Trophoblast cell (in vitro differentiated cells and primary cell): ENCODE measurements around the gene PHF5A.

ENCODE experiments used
- DNase-seq, 2 donors: peaks; one replicate each; pipeline ENCODE4 v3.0.0-alpha.2; 2016
- H2AFZ ChIP-seq: 2 replicates; pipeline ENCODE4 v1.6.1; 2013; ENCODE audit warnings: low read length, moderate library complexity, mild to moderate bottlenecking; ENCODE audit not compliant: insufficient read depth, poor library complexity
- H2AK5ac ChIP-seq: 2 replicates; pipeline ENCODE4 v1.6.1; 2013; ENCODE audit warnings: mild to moderate bottlenecking, low read length
- H2BK120ac ChIP-seq: 2 replicates; pipeline ENCODE4 v1.6.1; 2013; ENCODE audit warnings: low read length, mild to moderate bottlenecking, moderate library complexity; ENCODE audit not compliant: insufficient read depth, poor library complexity
- H2BK12ac ChIP-seq: 2 replicates; pipeline ENCODE4 v1.6.1; 2013; ENCODE audit warnings: mild to moderate bottlenecking, low read length, moderate library complexity
- H2BK5ac ChIP-seq: 2 replicates; pipeline ENCODE4 v1.6.1; 2013; ENCODE audit warnings: low read length, low read depth, moderate library complexity, mild to moderate bottlenecking; ENCODE audit not compliant: poor library complexity
- H3K14ac ChIP-seq: 2 replicates; pipeline ENCODE4 v1.6.1; 2013; ENCODE audit warnings: mild to moderate bottlenecking, low read length
- H3K18ac ChIP-seq: 2 replicates; pipeline ENCODE4 v1.6.1; 2013; ENCODE audit warnings: mild to moderate bottlenecking, low read length
- H3K23ac ChIP-seq: 2 replicates; pipeline ENCODE4 v1.6.1; 2013; ENCODE audit warnings: low read length
- H3K27ac ChIP-seq: 2 replicates; pipeline ENCODE4 v1.5.1; 2013; ENCODE audit warnings: low read depth, mild to moderate bottlenecking, inconsistent platforms, low read length, moderate library complexity
- H3K27me3 ChIP-seq: 2 replicates; pipeline ENCODE4 v1.6.1; 2013; ENCODE audit warnings: inconsistent platforms, mild to moderate bottlenecking, low read length, moderate library complexity; ENCODE audit not compliant: insufficient read depth
- H3K36me3 ChIP-seq, 2 experiments: 1 replicate in 1 of 2; 2 replicates in 1 of 2; pipeline ENCODE4 v1.6.1; 2013; ENCODE audit warnings: low read length in 2 of 2, mild to moderate bottlenecking in 2 of 2, moderate library complexity in 1 of 2; ENCODE audit not compliant: insufficient read depth in 2 of 2, control insufficient read depth in 1 of 2
- H3K4ac ChIP-seq: 2 replicates; pipeline ENCODE4 v1.6.1; 2013; ENCODE audit warnings: low read depth, mild to moderate bottlenecking, low read length, moderate library complexity
- H3K4me1 ChIP-seq, 2 experiments: 1 replicate in 1 of 2; 2 replicates in 1 of 2; pipeline ENCODE4 v1.6.1; 2013; ENCODE audit warnings: low read length in 2 of 2, mild to moderate bottlenecking in 2 of 2, moderate library complexity in 1 of 2; ENCODE audit not compliant: insufficient read depth in 2 of 2, control insufficient read depth in 1 of 2
- H3K4me2 ChIP-seq: 2 replicates; pipeline ENCODE4 v1.6.1; 2013; ENCODE audit warnings: inconsistent platforms, mild to moderate bottlenecking, low read length, moderate library complexity
- H3K4me3 ChIP-seq: 2 replicates; pipeline ENCODE4 v1.5.1; 2013; ENCODE audit warnings: mild to moderate bottlenecking, low read depth, low read length, inconsistent platforms
- H3K79me1 ChIP-seq: one replicate; pipeline ENCODE4 v1.6.1; 2013; ENCODE audit warnings: low read length
- H3K79me2 ChIP-seq: 2 replicates; pipeline ENCODE4 v1.6.1; 2013; ENCODE audit warnings: low read length, mild to moderate bottlenecking; ENCODE audit not compliant: control insufficient read depth, insufficient read depth, poor library complexity
- H3K9ac ChIP-seq: 2 replicates; pipeline ENCODE4 v1.6.1; 2013; ENCODE audit warnings: mild to moderate bottlenecking, low read length
- H3K9me3 ChIP-seq: 2 replicates; pipeline ENCODE4 v1.6.1; 2013; ENCODE audit warnings: low read depth, mild to moderate bottlenecking, control low read depth, inconsistent platforms, low read length; ENCODE audit not compliant: insufficient read depth
- H4K12ac ChIP-seq: 2 replicates; pipeline ENCODE4 v1.6.1; 2013; ENCODE audit warnings: low read depth, mild to moderate bottlenecking, low read length, moderate library complexity
- H4K8ac ChIP-seq: 2 replicates; pipeline ENCODE4 v1.6.1; 2013; ENCODE audit warnings: low read depth, mild to moderate bottlenecking, low read length, moderate library complexity
- H4K91ac ChIP-seq: one replicate; pipeline ENCODE4 v1.6.1; 2013; ENCODE audit warnings: low read depth, mild to moderate bottlenecking, low read length, moderate library complexity
- WGBS: extraction: QIAGEN DNeasy Blood & Tissue Kit; methylation state at CpG from one replicate; pipeline ENCODE4 v1.1.7; 2013; ENCODE audit warnings: missing lambda C conversion rate; ENCODE audit not compliant: insufficient read length, insufficient coverage; ENCODE audit errors: extremely low coverage; 5-methylcytosine and 5-hydroxymethylcytosine counted together

Gene PHF5A

DNA sequence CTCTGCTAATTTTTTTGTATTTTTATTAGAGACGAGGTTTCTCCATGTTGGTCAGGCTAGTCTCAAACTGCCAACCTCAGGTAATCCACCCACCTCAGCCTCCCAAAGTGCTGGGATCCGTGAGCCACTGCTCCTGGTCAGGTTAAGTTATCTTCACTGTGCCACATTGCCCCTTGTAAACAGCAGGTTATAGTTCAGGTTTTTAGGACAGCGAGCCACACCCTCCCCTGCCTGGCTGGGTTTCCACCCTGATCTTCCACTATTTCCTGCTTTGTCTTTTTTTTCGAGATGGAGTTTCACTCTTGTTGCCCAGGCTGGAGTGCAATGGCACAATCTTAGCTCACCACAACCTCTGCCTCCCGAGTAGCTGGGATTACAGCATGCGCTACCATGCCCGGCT lies 16.5 kb upstream of the PHF5A start:
- H3K4me1 ChIP-seq, result peaks cover 0 to 3% of the 10 kb centered on the region in 2 experiments
- WGBS, result no CpG with 5 or more reads among the region's 7 CpGs

DNA sequence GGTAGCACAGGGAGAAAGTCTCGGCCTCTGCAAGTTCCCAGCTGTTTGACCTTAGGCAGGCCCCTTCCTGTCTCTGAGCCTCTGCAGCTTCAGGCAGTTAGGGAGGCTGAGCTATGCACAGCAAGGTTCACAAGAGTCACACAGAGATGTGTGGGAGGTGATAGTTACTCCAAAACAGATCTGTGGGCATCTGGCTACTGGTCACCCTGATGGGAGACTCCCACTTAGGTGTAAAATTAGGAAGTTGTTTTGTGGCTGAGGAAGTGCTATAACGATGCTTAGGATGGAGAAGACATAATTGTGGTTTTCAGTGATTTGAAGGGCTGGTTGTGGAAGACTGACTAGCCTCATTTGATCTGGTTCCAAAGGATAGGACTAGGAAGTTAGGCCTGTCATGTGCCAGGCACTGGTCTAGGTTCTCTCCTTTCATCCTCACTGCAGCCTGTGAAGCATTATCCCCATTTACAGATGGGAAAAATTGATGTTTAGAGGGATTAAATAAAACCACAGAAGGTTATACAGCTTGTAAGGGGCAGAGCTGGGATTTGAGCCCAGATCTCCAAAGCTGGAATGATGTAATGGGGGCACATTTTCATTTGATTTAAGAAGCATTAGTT lies 13.9 kb upstream of the PHF5A start:
- H2AK5ac ChIP-seq, result no peak overlapping the region
- H3K14ac ChIP-seq, result no peak overlapping the region
- H3K23ac ChIP-seq, result no peak overlapping the region
- peak overlapping the region; percentile 18 for H3K18ac ChIP-seq
- no peak overlapping the region for H2BK120ac ChIP-seq
- DNase-seq, result no peak
- no peak overlapping the region for H2BK12ac ChIP-seq
- no peaks in the 10 kb centered on the region for H3K79me2 ChIP-seq
- no peak overlapping the region for H4K12ac ChIP-seq
- H3K9me3 ChIP-seq, result no peaks in the 10 kb centered on the region
- H3K9ac ChIP-seq, result no peak overlapping the region
- H2BK5ac ChIP-seq, result no peak overlapping the region
- H3K4me2 ChIP-seq, result no peak overlapping the region
- no peak overlapping the region for H4K91ac ChIP-seq
- H2AFZ ChIP-seq, result no peak overlapping the region
- no peak overlapping the region for H3K27ac ChIP-seq
- H3K4ac ChIP-seq, result no peak overlapping the region
- no peak overlapping the region for H4K8ac ChIP-seq
- H3K27me3 ChIP-seq, result no peaks in the 10 kb centered on the region
- no CpG with 5 or more reads among the region's 2 CpGs for WGBS
- H3K4me1 ChIP-seq, result peaks cover 0 to 3% of the 10 kb centered on the region in 2 experiments
- no peak overlapping the region for H3K4me3 ChIP-seq
- no peaks in the 10 kb centered on the region for H3K79me1 ChIP-seq
- H3K36me3 ChIP-seq, result peaks cover 0 to 2% of the 10 kb centered on the region in 2 experiments

More for the DNA sequence above, 16.5 kb upstream of the PHF5A start:
- no peak overlapping the region for H2BK120ac ChIP-seq
- H2BK12ac ChIP-seq, result no peak overlapping the region
- no peak overlapping the region for H3K23ac ChIP-seq
- H3K36me3 ChIP-seq, result no peaks in the 10 kb centered on the region
- H3K4me2 ChIP-seq, result no peak overlapping the region
- no peak overlapping the region for H3K14ac ChIP-seq
- no peak overlapping the region for H3K18ac ChIP-seq
- H4K8ac ChIP-seq, result no peak overlapping the region
- H3K9me3 ChIP-seq, result no peaks in the 10 kb centered on the region
- H2AK5ac ChIP-seq, result no peak overlapping the region
- H3K9ac ChIP-seq, result no peak overlapping the region
- no peak for DNase-seq
- H2BK5ac ChIP-seq, result no peak overlapping the region
- no peak overlapping the region for H4K12ac ChIP-seq
- no peak overlapping the region for H3K4me3 ChIP-seq
- no peaks in the 10 kb centered on the region for H3K27me3 ChIP-seq
- no peak overlapping the region for H3K27ac ChIP-seq
- H3K79me1 ChIP-seq, result no peaks in the 10 kb centered on the region
- H3K4ac ChIP-seq, result no peak overlapping the region
- H3K79me2 ChIP-seq, result no peaks in the 10 kb centered on the region
- H4K91ac ChIP-seq, result no peak overlapping the region
- no peak overlapping the region for H2AFZ ChIP-seq

GRCh38 chr22:41481925-41482318 lies 13.4 kb upstream of the PHF5A start:
- H3K4me1 ChIP-seq, result peaks cover 0 to 3% of the 10 kb centered on the region in 2 experiments
- no peaks in the 10 kb centered on the region for H3K79me2 ChIP-seq
- H2AFZ ChIP-seq, result no peak overlapping the region

GRCh38 chr22:41481131-41481830 lies 12.8 kb upstream of the PHF5A start:
- Histone ChIP-seq H4K8ac (no peak overlapping the region), H3K36me3 (peaks cover 0 to 3% of the 10 kb centered on the region in 2 experiments), H3K18ac (no peak overlapping the region), H2AK5ac (no peak overlapping the region), H3K9ac (peak overlapping the region; percentile 23), H2AFZ (no peak overlapping the region), H3K9me3 (no peaks in the 10 kb centered on the region), H3K23ac (peak overlapping the region; percentile 78), H3K4me1 (peaks cover 0 to 3% of the 10 kb centered on the region in 2 experiments), H3K4me3 (no peak overlapping the region), H2BK5ac (no peak overlapping the region), H3K27me3 (no peaks in the 10 kb centered on the region), H4K12ac (no peak overlapping the region), H3K79me1 (no peaks in the 10 kb centered on the region), H2BK12ac (no peak overlapping the region), H3K4me2 (no peak overlapping the region), H3K27ac (no peak overlapping the region), H3K4ac (no peak overlapping the region), H3K79me2 (no peaks in the 10 kb centered on the region), H3K14ac (no peak overlapping the region), H2BK120ac (no peak overlapping the region), H4K91ac (no peak overlapping the region)
- no CpG with 5 or more reads among the region's 15 CpGs for WGBS
- DNase-seq, result peak; percentile 31 to 55

More at GRCh38 chr22:41481925-41482318, 13.4 kb upstream of the PHF5A start:
- Histone ChIP-seq H4K91ac (no peak overlapping the region), H3K18ac (peak overlapping the region; percentile 18), H3K14ac (no peak overlapping the region), H3K27ac (no peak overlapping the region), H4K8ac (no peak overlapping the region), H3K23ac (no peak overlapping the region), H3K4ac (peak overlapping the region; percentile 49), H3K36me3 (peaks cover 0 to 3% of the 10 kb centered on the region in 2 experiments), H3K4me2 (no peak overlapping the region), H4K12ac (no peak overlapping the region), H3K4me3 (no peak overlapping the region), H3K27me3 (no peaks in the 10 kb centered on the region), H3K9me3 (no peaks in the 10 kb centered on the region), H2AK5ac (no peak overlapping the region), H2BK5ac (no peak overlapping the region), H2BK12ac (no peak overlapping the region), H3K9ac (no peak overlapping the region), H3K79me1 (no peaks in the 10 kb centered on the region), H2BK120ac (no peak overlapping the region)
- no CpG with 5 or more reads among the region's 5 CpGs for WGBS
- no peak for DNase-seq
